Naive B cell (primary cell): ENCODE data around the gene ATP6V0A1. TPM values are rescaled to one million over a fixed set of nuclear protein-coding genes. Genes with fewer than 3 reads are reported as not detected.
"Not testable (repeated sequence)": the region's sequence is repeated elsewhere in the genome, so short reads cannot be mapped to it uniquely, and the experiment has no call there.

Experiments
- ATAC-seq, 2 donors: fragments of 150-1000 bp; cut with Tn5 transposase; 2 replicates each; pipeline ENCODE4 v1.10.0; 2021; ENCODE audit warnings: low read depth in 2 of 2, mild to moderate bottlenecking in 2 of 2, moderate library complexity in 2 of 2
- DNase-seq: peaks from one replicate; pipeline ENCODE4 v3.0.0; 2022
- H3K27ac Mint-ChIP-seq, 6 donors: one replicate each; pipeline ENCODE4 v1.8.0; 2020 to 2022; ENCODE audit warnings: mild to moderate bottlenecking in 6 of 6, mixed read lengths in 6 of 6, moderate library complexity in 5 of 6, inconsistent platforms in 2 of 6
- H3K27me3 Mint-ChIP-seq, 3 donors: one replicate each; pipeline ENCODE4 v1.8.0; 2021 to 2022; ENCODE audit warnings: mixed read lengths in 3 of 3, mild to moderate bottlenecking in 1 of 3
- H3K36me3 Mint-ChIP-seq, 2 donors: one replicate each; pipeline ENCODE4 v1.8.0; 2020 to 2022; ENCODE audit warnings: mixed read lengths in 2 of 2, inconsistent platforms in 1 of 2, mild to moderate bottlenecking in 1 of 2
- H3K4me1 Mint-ChIP-seq, 3 donors: one replicate each; pipeline ENCODE4 v1.8.0; 2020 to 2022; ENCODE audit warnings: mixed read lengths in 3 of 3, inconsistent platforms in 1 of 3, mild to moderate bottlenecking in 1 of 3, moderate library complexity in 1 of 3
- H3K4me3 Mint-ChIP-seq, 8 donors: one replicate each; pipeline ENCODE4 v1.8.0; 2020 to 2022; ENCODE audit warnings: mild to moderate bottlenecking in 8 of 8, mixed read lengths in 8 of 8, moderate library complexity in 8 of 8, inconsistent platforms in 2 of 8
- H3K9me3 Mint-ChIP-seq, 7 donors: one replicate each; pipeline ENCODE4 v1.8.0; 2020 to 2022; ENCODE audit warnings: mixed read lengths in 7 of 7, mild to moderate bottlenecking in 5 of 7, inconsistent platforms in 2 of 7, moderate library complexity in 1 of 7
- polyA plus RNA-seq, 6 donors: library from polyadenylated mRNA; unstranded; fragments of 300-500 nt; fragmentation: Illumina TruSeq; gene quantifications; one replicate each; pipeline ENCODE4 v1.2.3, GENCODE V29; 2021; ENCODE audit warnings: low read depth in 6 of 6

ATP6V0A1 gene
- polyA plus RNA-seq, 6 donors from 2014 or later: 42.5 to 81.0 (median 62.8) TPM

- ATAC-seq, H3K36me3 Mint-ChIP-seq, H3K9me3 Mint-ChIP-seq, H3K27me3 Mint-ChIP-seq, H3K4me3 Mint-ChIP-seq, DNase-seq: not testable (repeated sequence)
- peak overlapping the region in 3 of 6 donors; percentile 60 to 63 (median 61) for H3K27ac Mint-ChIP-seq
- H3K4me1 Mint-ChIP-seq: peaks cover 21 to 39% (median 26%) of the 10 kb centered on the region in 3 donors
These were observed 8.8 kb upstream of the ATP6V0A1 start for GRCh38 chr17:42449838-42450237.

GRCh38 chr17:42451270-42451669 is 7.4 kb upstream of the ATP6V0A1 start:
- H3K9me3 Mint-ChIP-seq, H3K36me3 Mint-ChIP-seq, DNase-seq, H3K27me3 Mint-ChIP-seq, ATAC-seq: not testable (repeated sequence)
- Mint-ChIP-seq H3K4me3 (peak overlapping the region in 2 of 8 donors; percentile 16 to 40), H3K27ac (peak overlapping the region in 1 of 6 donors; percentile 69), H3K4me1 (peaks cover 23 to 51% (median 36%) of the 10 kb centered on the region in 3 donors)

GRCh38 chr17:42453439-42453838 is 5.2 kb upstream of the ATP6V0A1 start:
- H3K4me1 Mint-ChIP-seq: peaks cover 36 to 62% (median 53%) of the 10 kb centered on the region in 3 donors
- no peaks in the 10 kb centered on the region for H3K27me3 Mint-ChIP-seq
- no peaks in the 10 kb centered on the region for H3K9me3 Mint-ChIP-seq
- peak; percentile 62 for DNase-seq
- H3K27ac Mint-ChIP-seq: peak overlapping the region; percentile 92 to 99 (median 96)
- ATAC-seq: peak; percentile 68 to 71
- H3K4me3 Mint-ChIP-seq: peak overlapping the region; percentile 68 to 88 (median 80)
- no peaks in the 10 kb centered on the region for H3K36me3 Mint-ChIP-seq

GRCh38 chr17:42454987-42455386 is 3.7 kb upstream of the ATP6V0A1 start:
- Mint-ChIP-seq H3K4me3 (peak overlapping the region in 5 of 8 donors; percentile 32 to 81 (median 49)), H3K27ac (peak overlapping the region in 4 of 6 donors; percentile 61 to 95 (median 78)), H3K4me1 (peaks cover 47 to 70% (median 69%) of the 10 kb centered on the region in 3 donors)
- ATAC-seq, H3K27me3 Mint-ChIP-seq, DNase-seq, H3K36me3 Mint-ChIP-seq, H3K9me3 Mint-ChIP-seq: not testable (repeated sequence)

GRCh38 chr17:42456223-42457106 is 2.2 kb upstream of the ATP6V0A1 start:
- peak overlapping the region; percentile 95 to 99 (median 98) for H3K27ac Mint-ChIP-seq
- peak overlapping the region; percentile 90 to 99 (median 97) for H3K4me3 Mint-ChIP-seq
- no peaks in the 10 kb centered on the region for H3K9me3 Mint-ChIP-seq
- DNase-seq (peak; percentile 79), ATAC-seq (peak; percentile 34 to 35)
- H3K36me3 Mint-ChIP-seq: no peaks in the 10 kb centered on the region
- H3K27me3 Mint-ChIP-seq: no peaks in the 10 kb centered on the region
- peaks cover 52 to 82% (median 76%) of the 10 kb centered on the region in 3 donors for H3K4me1 Mint-ChIP-seq

GRCh38 chr17:42457107-42457792 is 1.4 kb upstream of the ATP6V0A1 start:
- Mint-ChIP-seq H3K36me3 (no peaks in the 10 kb centered on the region), H3K9me3 (no peaks in the 10 kb centered on the region)

GRCh38 chr17:42459256-42459800 is 650 bp downstream of the ATP6V0A1 start:
- H3K27ac Mint-ChIP-seq: peak overlapping the region; percentile 95 to 98 (median 98)
- DNase-seq (peak; percentile 16), ATAC-seq (peak in 1 of 2 donors; percentile 12)
- peak overlapping the region; percentile 94 to 99 (median 97) for H3K4me3 Mint-ChIP-seq
- H3K27me3 Mint-ChIP-seq: no peaks in the 10 kb centered on the region
- peaks cover 38 to 68% (median 60%) of the 10 kb centered on the region in 3 donors for H3K4me1 Mint-ChIP-seq
- no peaks in the 10 kb centered on the region for H3K9me3 Mint-ChIP-seq
- H3K36me3 Mint-ChIP-seq: peaks cover 0 to 8% of the 10 kb centered on the region in 2 donors

More at GRCh38 chr17:42457107-42457792, 1.4 kb upstream of the ATP6V0A1 start:
- ATAC-seq: peak in 1 of 2 donors; percentile 13
- H3K4me1 Mint-ChIP-seq: peaks cover 55 to 83% (median 74%) of the 10 kb centered on the region in 3 donors
- peak overlapping the region; percentile 94 to 99 (median 97) for H3K4me3 Mint-ChIP-seq
- peak overlapping the region; percentile 95 to 99 (median 98) for H3K27ac Mint-ChIP-seq
- peak; percentile 39 for DNase-seq
- no peaks in the 10 kb centered on the region for H3K27me3 Mint-ChIP-seq

GRCh38 chr17:42459801-42460281 is 1.2 kb downstream of the ATP6V0A1 start:
- peak; percentile 31 to 34 for ATAC-seq
- peaks cover 0 to 8% of the 10 kb centered on the region in 2 donors for H3K36me3 Mint-ChIP-seq
- peaks cover 38 to 63% (median 56%) of the 10 kb centered on the region in 3 donors for H3K4me1 Mint-ChIP-seq
- peak overlapping the region; percentile 94 to 99 (median 97) for H3K4me3 Mint-ChIP-seq
- DNase-seq: peak; percentile 39
- peak overlapping the region; percentile 95 to 98 (median 98) for H3K27ac Mint-ChIP-seq
- H3K27me3 Mint-ChIP-seq: no peaks in the 10 kb centered on the region
- no peaks in the 10 kb centered on the region for H3K9me3 Mint-ChIP-seq

- DNase-seq: no peak
- H3K4me3 Mint-ChIP-seq: peak overlapping the region in 7 of 8 donors; percentile 94 to 99 (median 97)
- H3K9me3 Mint-ChIP-seq: no peaks in the 10 kb centered on the region
- H3K36me3 Mint-ChIP-seq: peaks cover 0 to 8% of the 10 kb centered on the region in 2 donors
- no peak for ATAC-seq
- peak overlapping the region in 5 of 6 donors; percentile 10 to 98 (median 94) for H3K27ac Mint-ChIP-seq
- H3K27me3 Mint-ChIP-seq: no peaks in the 10 kb centered on the region
- peaks cover 38 to 58% (median 53%) of the 10 kb centered on the region in 3 donors for H3K4me1 Mint-ChIP-seq
These were observed 1.7 kb downstream of the ATP6V0A1 start for GRCh38 chr17:42460371-42460770.

GRCh38 chr17:42463976-42464400 is 5.3 kb downstream of the ATP6V0A1 start:
- H3K4me1 Mint-ChIP-seq: peaks cover 18 to 34% (median 28%) of the 10 kb centered on the region in 3 donors
- no peaks in the 10 kb centered on the region for H3K9me3 Mint-ChIP-seq
- no peak overlapping the region for H3K4me3 Mint-ChIP-seq
- no peak for ATAC-seq
- H3K27ac Mint-ChIP-seq: no peak overlapping the region
- DNase-seq: no peak
- no peaks in the 10 kb centered on the region for H3K27me3 Mint-ChIP-seq
- peaks cover 16 to 25% of the 10 kb centered on the region in 2 donors for H3K36me3 Mint-ChIP-seq

- Mint-ChIP-seq H3K4me3 (no peak overlapping the region), H3K27me3 (no peaks in the 10 kb centered on the region), H3K9me3 (no peaks in the 10 kb centered on the region), H3K4me1 (peaks cover 0 to 10% (median 8%) of the 10 kb centered on the region in 3 donors), H3K36me3 (peaks cover 16 to 25% of the 10 kb centered on the region in 2 donors), H3K27ac (peak overlapping the region in 1 of 6 donors; percentile 2)
- DNase-seq: no peak
- ATAC-seq: no peak
These were observed 9.2 kb downstream of the ATP6V0A1 start for GRCh38 chr17:42467889-42468288.

- H3K27me3 Mint-ChIP-seq: no peaks in the 10 kb centered on the region
- ATAC-seq: no peak
- peak overlapping the region in 1 of 6 donors; percentile 63 for H3K27ac Mint-ChIP-seq
- H3K36me3 Mint-ChIP-seq: peaks cover 22 to 29% of the 10 kb centered on the region in 2 donors
- H3K4me3 Mint-ChIP-seq: no peak overlapping the region
- H3K9me3 Mint-ChIP-seq: no peaks in the 10 kb centered on the region
- H3K4me1 Mint-ChIP-seq: peaks cover 13 to 26% (median 23%) of the 10 kb centered on the region in 3 donors
- DNase-seq: no peak
These were observed 14.2 kb downstream of the ATP6V0A1 start for GRCh38 chr17:42472709-42473521.
